GM12878 (cell line): ENCODE measurements around the gene CNGA1. TPM values are rescaled to one million over a fixed set of nuclear protein-coding genes. Genes with fewer than 3 reads are reported as not detected.

Experiments used
- ATF7 ChIP-seq: fragments of 450-650 bp; IDR thresholded peaks from 2 replicates; pipeline ENCODE4 v1.6.1; 2016; ENCODE audit warnings: low read depth, mild to moderate bottlenecking
- EED ChIP-seq: sonication (generic); IDR thresholded peaks from 2 replicates; pipeline ENCODE4 v1.6.1; 2016; ENCODE audit warnings: antibody characterized with exemption, low read depth
- IKZF2 ChIP-seq, 2 experiments: fragments of 450-650 bp; IDR thresholded peaks; 2 replicates each; pipeline ENCODE4 v1.6.1; 2017; ENCODE audit warnings: mild to moderate bottlenecking in 2 of 2, moderate library complexity in 2 of 2
- JUND ChIP-seq: IDR thresholded peaks from 2 replicates; pipeline ENCODE4 v1.6.1; 2012; ENCODE audit warnings: low read depth, mild to moderate bottlenecking, low read length, improper control_type of control experiment, moderate library complexity
- RAD21 ChIP-seq: IDR thresholded peaks from 2 replicates; pipeline ENCODE4 v1.6.1; 2011; ENCODE audit warnings: mild to moderate bottlenecking, low read depth, low read length, moderate library complexity; ENCODE audit not compliant: insufficient read depth
- RELA ChIP-seq: fragments of 450-650 bp; IDR thresholded peaks from 2 replicates; pipeline ENCODE4 v1.8.0; 2014; ENCODE audit warnings: borderline replicate concordance; ENCODE audit not compliant: partially characterized antibody
- RFX5 ChIP-seq: IDR thresholded peaks from 2 replicates; pipeline ENCODE4 v1.6.1; 2011; ENCODE audit warnings: low read depth, low read length, improper control_type of control experiment
- RUNX3 ChIP-seq: IDR thresholded peaks from 2 replicates; pipeline ENCODE4 v1.6.1; 2012; ENCODE audit warnings: low read length, inconsistent platforms
- polyA plus RNA-seq, 11 experiments: library from polyadenylated mRNA; depleted of rRNA in 4 of 11; unstranded in 6 of 11; stranded (reverse) in 5 of 11; fragments of >200 nt; fragmentation: Nextera tagmentation in 4 of 11; fragmentation: Illumina TruSeq in 1 of 11; extraction: Ambion mirVana in 4 of 11; extraction: Trizol in 1 of 11; gene quantifications; 1 replicate in 1 of 11; 2 replicates in 10 of 11; pipeline versions ENCODE4 v1.2.1 to v1.2.3, GENCODE V29; 2011 to 2016; ENCODE audit warnings: inconsistent platforms in 2 of 11, missing spikeins in 2 of 11, low read depth in 1 of 11
- total RNA-seq, 4 experiments: library from RNA; depleted of rRNA in 3 of 4; stranded (reverse); fragments of >200 nt in 3 of 4; fragmentation: Illumina TruSeq in 1 of 4; extraction: Trizol in 1 of 4; gene quantifications; 2 replicates each; pipeline versions ENCODE4 v1.2.1 to v1.2.3, GENCODE V29; 2013 to 2021
- TF ChIP-seq, protein P1 (sequence below): fragments of 450-650 bp; IDR thresholded peaks from 2 replicates; pipeline ENCODE4 v1.6.1; 2017; ENCODE audit warnings: low read depth, mild to moderate bottlenecking, moderate library complexity
- TF ChIP-seq, protein P2 (sequence below): IDR thresholded peaks from 2 replicates; pipeline ENCODE4 v1.6.1; 2012; ENCODE audit warnings: low read depth, low read length, improper control_type of control experiment
- TF ChIP-seq, protein P3 (sequence below): fragments of 450-650 bp; formaldehyde crosslinking; IDR thresholded peaks from 2 replicates; pipeline ENCODE4 v1.5.0; 2022; ENCODE audit warnings: mild to moderate bottlenecking, missing genetic modification characterization

CNGA1 gene
- total and polyA plus RNA-seq, 10 of the 15 experiments (the other 5 are each of a cell fraction or from before 2014, with no cell fraction given): 0.38 to 14.2 (median 5.1) TPM

DNA sequence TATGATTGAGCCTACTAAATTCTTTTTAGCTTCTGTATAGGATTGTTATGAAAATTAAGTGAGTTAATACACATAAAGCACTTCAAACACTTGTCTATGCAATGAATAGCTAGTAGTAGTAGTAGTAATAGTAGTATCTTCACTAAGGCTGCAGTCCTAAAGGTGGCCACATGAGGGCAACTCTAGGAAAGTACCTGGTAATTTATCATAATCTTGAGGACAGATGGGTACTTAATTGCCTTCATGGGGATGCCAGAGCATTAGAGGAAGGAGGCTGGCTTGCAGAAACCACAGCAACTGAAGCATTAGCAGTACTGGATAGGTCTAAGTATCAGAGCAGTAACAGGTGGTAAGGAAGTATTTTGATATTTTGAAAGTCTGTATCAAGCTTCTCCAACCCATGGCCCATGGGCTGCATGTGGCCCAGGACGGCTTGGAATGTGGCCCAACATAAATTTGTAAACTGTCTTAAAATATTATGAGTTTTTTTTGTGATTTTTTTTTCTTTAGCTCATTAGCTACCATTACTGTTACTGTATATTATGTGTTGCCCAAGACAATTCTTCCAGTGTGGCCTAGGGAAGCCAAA, 17.4 kb upstream of the CNGA1 start (continued):
- TF ChIP-seq, protein P1, sequence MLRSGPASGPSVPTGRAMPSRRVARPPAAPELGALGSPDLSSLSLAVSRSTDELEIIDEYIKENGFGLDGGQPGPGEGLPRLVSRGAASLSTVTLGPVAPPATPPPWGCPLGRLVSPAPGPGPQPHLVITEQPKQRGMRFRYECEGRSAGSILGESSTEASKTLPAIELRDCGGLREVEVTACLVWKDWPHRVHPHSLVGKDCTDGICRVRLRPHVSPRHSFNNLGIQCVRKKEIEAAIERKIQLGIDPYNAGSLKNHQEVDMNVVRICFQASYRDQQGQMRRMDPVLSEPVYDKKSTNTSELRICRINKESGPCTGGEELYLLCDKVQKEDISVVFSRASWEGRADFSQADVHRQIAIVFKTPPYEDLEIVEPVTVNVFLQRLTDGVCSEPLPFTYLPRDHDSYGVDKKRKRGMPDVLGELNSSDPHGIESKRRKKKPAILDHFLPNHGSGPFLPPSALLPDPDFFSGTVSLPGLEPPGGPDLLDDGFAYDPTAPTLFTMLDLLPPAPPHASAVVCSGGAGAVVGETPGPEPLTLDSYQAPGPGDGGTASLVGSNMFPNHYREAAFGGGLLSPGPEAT: peak; percentile 72
- 0 out of 2 replicates have a peak, but pooled peaks have one; percentile 21 for TF ChIP-seq EED
- TF ChIP-seq, protein P2, sequence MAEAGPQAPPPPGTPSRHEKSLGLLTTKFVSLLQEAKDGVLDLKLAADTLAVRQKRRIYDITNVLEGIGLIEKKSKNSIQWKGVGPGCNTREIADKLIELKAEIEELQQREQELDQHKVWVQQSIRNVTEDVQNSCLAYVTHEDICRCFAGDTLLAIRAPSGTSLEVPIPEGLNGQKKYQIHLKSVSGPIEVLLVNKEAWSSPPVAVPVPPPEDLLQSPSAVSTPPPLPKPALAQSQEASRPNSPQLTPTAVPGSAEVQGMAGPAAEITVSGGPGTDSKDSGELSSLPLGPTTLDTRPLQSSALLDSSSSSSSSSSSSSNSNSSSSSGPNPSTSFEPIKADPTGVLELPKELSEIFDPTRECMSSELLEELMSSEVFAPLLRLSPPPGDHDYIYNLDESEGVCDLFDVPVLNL: no peak
- TF ChIP-seq, protein P3, sequence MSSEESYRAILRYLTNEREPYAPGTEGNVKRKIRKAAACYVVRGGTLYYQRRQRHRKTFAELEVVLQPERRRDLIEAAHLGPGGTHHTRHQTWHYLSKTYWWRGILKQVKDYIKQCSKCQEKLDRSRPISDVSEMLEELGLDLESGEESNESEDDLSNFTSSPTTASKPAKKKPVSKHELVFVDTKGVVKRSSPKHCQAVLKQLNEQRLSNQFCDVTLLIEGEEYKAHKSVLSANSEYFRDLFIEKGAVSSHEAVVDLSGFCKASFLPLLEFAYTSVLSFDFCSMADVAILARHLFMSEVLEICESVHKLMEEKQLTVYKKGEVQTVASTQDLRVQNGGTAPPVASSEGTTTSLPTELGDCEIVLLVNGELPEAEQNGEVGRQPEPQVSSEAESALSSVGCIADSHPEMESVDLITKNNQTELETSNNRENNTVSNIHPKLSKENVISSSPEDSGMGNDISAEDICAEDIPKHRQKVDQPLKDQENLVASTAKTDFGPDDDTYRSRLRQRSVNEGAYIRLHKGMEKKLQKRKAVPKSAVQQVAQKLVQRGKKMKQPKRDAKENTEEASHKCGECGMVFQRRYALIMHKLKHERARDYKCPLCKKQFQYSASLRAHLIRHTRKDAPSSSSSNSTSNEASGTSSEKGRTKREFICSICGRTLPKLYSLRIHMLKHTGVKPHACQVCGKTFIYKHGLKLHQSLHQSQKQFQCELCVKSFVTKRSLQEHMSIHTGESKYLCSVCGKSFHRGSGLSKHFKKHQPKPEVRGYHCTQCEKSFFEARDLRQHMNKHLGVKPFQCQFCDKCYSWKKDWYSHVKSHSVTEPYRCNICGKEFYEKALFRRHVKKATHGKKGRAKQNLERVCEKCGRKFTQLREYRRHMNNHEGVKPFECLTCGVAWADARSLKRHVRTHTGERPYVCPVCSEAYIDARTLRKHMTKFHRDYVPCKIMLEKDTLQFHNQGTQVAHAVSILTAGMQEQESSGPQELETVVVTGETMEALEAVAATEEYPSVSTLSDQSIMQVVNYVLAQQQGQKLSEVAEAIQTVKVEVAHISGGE (CRISPR knock-in tag): no peak
- TF ChIP-seq RFX5: no peak
- no peak for TF ChIP-seq JUND
- TF ChIP-seq ATF7: peak; percentile 32; the same call in 1 of the 2 replicates
- peak; percentile 56 for TF ChIP-seq RAD21
- TF ChIP-seq RUNX3: peak; percentile 67
- TF ChIP-seq RELA: peak; percentile 88
- TF ChIP-seq IKZF2 (IDR thresholded peaks at IDR 0.05): 0 out of 4 replicates have a peak, but pooled peaks have one; percentile 30 to 33
